ENCODE measurements around the gene PRC1. TPM values are rescaled to one million over a fixed set of nuclear protein-coding genes. Genes with fewer than 3 reads are reported as not detected.

The PRC1 gene
- polyA plus RNA-seq, 1 donor (not counting 4 experiments of a cell fraction or from before 2014, with no cell fraction given), result 105 TPM

DNA sequence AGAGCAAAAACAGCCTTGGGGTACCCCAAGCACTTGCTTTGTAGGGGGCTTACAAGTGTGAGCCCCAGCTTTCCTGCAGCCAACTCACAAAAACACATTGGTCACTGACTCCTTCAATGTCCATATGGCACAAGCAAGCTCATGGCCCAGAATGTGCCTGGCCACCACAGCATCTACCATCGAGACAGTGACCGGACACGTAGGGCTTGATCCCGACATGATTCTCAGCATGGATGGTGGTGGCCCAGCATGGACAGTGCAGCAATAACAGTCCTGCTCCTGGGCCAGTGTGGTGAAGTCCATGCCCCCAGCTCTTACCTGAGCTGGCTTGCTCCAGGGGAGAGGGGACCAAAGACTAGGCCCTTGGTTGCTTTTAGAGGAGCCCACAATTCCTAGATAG, 53.3 kb downstream of the PRC1 start:
- dilution Hi-C loops (cut with MboI; ENCODE audit: extremely low pct_ligation_motif_present, low sequenced_read_pairs), result no loop called here
- Histone ChIP-seq H3K27ac (ENCODE audit: control insufficient read depth, insufficient read depth, low read length) (no peak overlapping the region), H3K27me3 (ENCODE audit: control insufficient read depth, extremely low read depth, insufficient read depth, low read length) (no peaks in the 10 kb centered on the region), H3K79me2 (ENCODE audit: control insufficient read depth, insufficient read depth, low read length) (peaks cover 13% of the 10 kb centered on the region), H3K4me2 (ENCODE audit: control insufficient read depth, extremely low read depth, insufficient read depth, low read depth, low read length) (no peak overlapping the region), H2AFZ (ENCODE audit: control insufficient read depth, low read length) (no peak overlapping the region), H3K9me1 (ENCODE audit: control insufficient read depth, extremely low read depth, insufficient read depth, low read length) (no peaks in the 10 kb centered on the region), H3K4me3 (ENCODE audit: control insufficient read depth in 2 of 3, extremely low read depth in 1 of 3, insufficient read depth in 2 of 3, low read depth in 1 of 3, low read length in 3 of 3) (no peak overlapping the region), H4K20me1 (ENCODE audit: control insufficient read depth, extremely low read depth, insufficient read depth, low read length) (no peaks in the 10 kb centered on the region), H3K4me1 (ENCODE audit: control insufficient read depth, extremely low read depth, insufficient read depth, low read length) (peaks cover 7% of the 10 kb centered on the region), H3K9ac (ENCODE audit: control insufficient read depth, extremely low read depth, insufficient read depth, low read length) (no peak overlapping the region), H3K9me3 (ENCODE audit: control insufficient read depth, low read depth, low read length) (no peaks in the 10 kb centered on the region), H3K36me3 (ENCODE audit: control insufficient read depth in 2 of 2, extremely low read depth in 1 of 2, insufficient read depth in 2 of 2, low read length in 2 of 2) (peaks cover 38 to 47% of the 10 kb centered on the region in 2 experiments)
- TF ChIP-seq EZH2 (IDR thresholded peaks at IDR 0.05; ENCODE audit: low read length), result no peak
- TF ChIP-seq, protein P1, sequence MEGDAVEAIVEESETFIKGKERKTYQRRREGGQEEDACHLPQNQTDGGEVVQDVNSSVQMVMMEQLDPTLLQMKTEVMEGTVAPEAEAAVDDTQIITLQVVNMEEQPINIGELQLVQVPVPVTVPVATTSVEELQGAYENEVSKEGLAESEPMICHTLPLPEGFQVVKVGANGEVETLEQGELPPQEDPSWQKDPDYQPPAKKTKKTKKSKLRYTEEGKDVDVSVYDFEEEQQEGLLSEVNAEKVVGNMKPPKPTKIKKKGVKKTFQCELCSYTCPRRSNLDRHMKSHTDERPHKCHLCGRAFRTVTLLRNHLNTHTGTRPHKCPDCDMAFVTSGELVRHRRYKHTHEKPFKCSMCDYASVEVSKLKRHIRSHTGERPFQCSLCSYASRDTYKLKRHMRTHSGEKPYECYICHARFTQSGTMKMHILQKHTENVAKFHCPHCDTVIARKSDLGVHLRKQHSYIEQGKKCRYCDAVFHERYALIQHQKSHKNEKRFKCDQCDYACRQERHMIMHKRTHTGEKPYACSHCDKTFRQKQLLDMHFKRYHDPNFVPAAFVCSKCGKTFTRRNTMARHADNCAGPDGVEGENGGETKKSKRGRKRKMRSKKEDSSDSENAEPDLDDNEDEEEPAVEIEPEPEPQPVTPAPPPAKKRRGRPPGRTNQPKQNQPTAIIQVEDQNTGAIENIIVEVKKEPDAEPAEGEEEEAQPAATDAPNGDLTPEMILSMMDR (optimal IDR thresholded peaks at IDR 0.05 in 1 of 3, IDR thresholded peaks at IDR 0.05 in 1 of 3, conservative IDR thresholded peaks at IDR 0.05 in 1 of 3; ENCODE audit: extremely low read depth in 1 of 3, insufficient read depth in 2 of 3, low read length in 3 of 3), result no peak
- DNase-seq (ENCODE audit: low read depth, low spot score) (no peak), FAIRE-seq (no peak)

DNA sequence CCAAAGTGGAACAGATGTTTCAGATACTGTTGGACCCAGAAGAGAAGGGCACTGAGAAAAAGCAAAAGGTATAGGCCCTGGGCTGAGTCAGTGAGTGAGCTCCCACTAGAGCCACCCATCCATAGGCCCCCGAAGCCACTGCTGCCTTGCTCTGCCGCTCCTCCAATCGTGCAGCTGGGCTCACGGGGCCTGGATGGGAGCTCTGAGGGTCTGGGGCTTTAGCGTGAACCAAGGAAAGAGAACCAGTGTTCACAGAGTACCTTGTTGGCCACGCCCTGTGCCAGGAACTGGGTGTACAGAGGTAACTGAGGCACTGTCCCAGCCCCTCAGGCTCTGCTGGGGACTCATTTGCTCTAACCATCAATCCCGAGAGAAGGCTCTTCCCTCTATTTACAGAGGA, 54.6 kb downstream of the PRC1 start:
- Histone ChIP-seq H3K36me3 (ENCODE audit: control insufficient read depth in 2 of 2, extremely low read depth in 1 of 2, insufficient read depth in 2 of 2, low read length in 2 of 2) (peaks cover 36 to 43% of the 10 kb centered on the region in 2 experiments), H3K27ac (ENCODE audit: control insufficient read depth, insufficient read depth, low read length) (no peak overlapping the region), H3K9me3 (ENCODE audit: control insufficient read depth, low read depth, low read length) (no peaks in the 10 kb centered on the region), H3K4me3 (ENCODE audit: control insufficient read depth in 2 of 3, extremely low read depth in 1 of 3, insufficient read depth in 2 of 3, low read depth in 1 of 3, low read length in 3 of 3) (no peak overlapping the region), H3K4me2 (ENCODE audit: control insufficient read depth, extremely low read depth, insufficient read depth, low read depth, low read length) (no peak overlapping the region), H2AFZ (ENCODE audit: control insufficient read depth, low read length) (no peak overlapping the region), H3K4me1 (ENCODE audit: control insufficient read depth, extremely low read depth, insufficient read depth, low read length) (peaks cover 11% of the 10 kb centered on the region), H4K20me1 (ENCODE audit: control insufficient read depth, extremely low read depth, insufficient read depth, low read length) (no peaks in the 10 kb centered on the region), H3K9me1 (ENCODE audit: control insufficient read depth, extremely low read depth, insufficient read depth, low read length) (no peaks in the 10 kb centered on the region), H3K27me3 (ENCODE audit: control insufficient read depth, extremely low read depth, insufficient read depth, low read length) (no peaks in the 10 kb centered on the region), H3K9ac (ENCODE audit: control insufficient read depth, extremely low read depth, insufficient read depth, low read length) (no peak overlapping the region), H3K79me2 (ENCODE audit: control insufficient read depth, insufficient read depth, low read length) (peaks cover 21% of the 10 kb centered on the region)
- dilution Hi-C loops (cut with MboI; ENCODE audit: extremely low pct_ligation_motif_present, low sequenced_read_pairs), result no loop called here
- no peak for DNase-seq (ENCODE audit: low read depth, low spot score)
- FAIRE-seq, result no peak
- TF ChIP-seq EZH2 (IDR thresholded peaks at IDR 0.05; ENCODE audit: low read length), result no peak
- TF ChIP-seq, protein P1 (optimal IDR thresholded peaks at IDR 0.05 in 1 of 3, IDR thresholded peaks at IDR 0.05 in 1 of 3, conservative IDR thresholded peaks at IDR 0.05 in 1 of 3; ENCODE audit: extremely low read depth in 1 of 3, insufficient read depth in 2 of 3, low read length in 3 of 3), result no peak
